GM23338 (cell line): Measurements from ENCODE around the gene IDH2. TPM values are rescaled to one million over a fixed set of nuclear protein-coding genes. Genes with fewer than 3 reads are reported as not detected.

Experiments used
- ATAC-seq: fragments of 200-7000 bp; cut with Tn5 transposase; 3 replicates; pipeline ENCODE4 v1.9.1; 2020
- DNase-seq: peaks from one replicate; pipeline ENCODE4 v3.0.0-alpha.2; 2015; ENCODE audit warnings: low spot score
- H2AFZ ChIP-seq: fragments of 200-600 bp; sonication (generic); 2 replicates; pipeline ENCODE4 v1.8.0; 2016; ENCODE audit warnings: antibody characterized with exemption, mild to moderate bottlenecking, moderate library complexity
- H3F3A ChIP-seq: fragments of 200-600 bp; sonication (generic); replicated peaks from 2 replicates; pipeline ENCODE4 v1.8.0; 2017; ENCODE audit warnings: antibody characterized with exemption, mixed run types, low read depth
- H3K27ac ChIP-seq: fragments of 200-600 bp; sonication (generic); 2 replicates; pipeline ENCODE4 v1.6.1; 2016; ENCODE audit warnings: low read depth
- H3K27me3 ChIP-seq: fragments of 200-600 bp; sonication (generic); 2 replicates; pipeline ENCODE4 v1.8.0; 2016; ENCODE audit warnings: mild to moderate bottlenecking, mixed run types, moderate library complexity; ENCODE audit not compliant: insufficient read depth
- H3K36me3 ChIP-seq: fragments of 200-600 bp; sonication (generic); 2 replicates; pipeline ENCODE4 v1.8.0; 2016; ENCODE audit warnings: mild to moderate bottlenecking; ENCODE audit not compliant: insufficient read depth
- H3K4me1 ChIP-seq: fragments of 200-600 bp; sonication (generic); 2 replicates; pipeline ENCODE4 v1.8.0; 2016; ENCODE audit warnings: mild to moderate bottlenecking, moderate library complexity; ENCODE audit not compliant: insufficient read depth
- H3K4me2 ChIP-seq: fragments of 200-600 bp; sonication (generic); 2 replicates; pipeline ENCODE4 v1.7.1; 2017; ENCODE audit warnings: mixed run types
- H3K4me3 ChIP-seq: fragments of 200-600 bp; sonication (generic); 2 replicates; pipeline ENCODE4 v1.6.1; 2016; ENCODE audit warnings: mixed run types
- H3K79me2 ChIP-seq: fragments of 200-600 bp; sonication (generic); replicated peaks from 2 replicates; pipeline ENCODE4 v1.8.0; 2017; ENCODE audit warnings: mild to moderate bottlenecking; ENCODE audit not compliant: insufficient read depth
- H3K9me2 ChIP-seq: fragments of 200-600 bp; sonication (generic); 2 replicates; pipeline ENCODE4 v1.8.0; 2017; ENCODE audit not compliant: insufficient read depth
- H4K20me1 ChIP-seq: fragments of 200-600 bp; sonication (generic); replicated peaks from 2 replicates; pipeline ENCODE4 v1.8.0; 2017; ENCODE audit warnings: mild to moderate bottlenecking; ENCODE audit not compliant: insufficient read depth
- H3K27ac Mint-ChIP-seq: 2 replicates; pipeline ENCODE4 v1.8.0; 2020; ENCODE audit warnings: inconsistent platforms, mild to moderate bottlenecking, moderate library complexity, mixed read lengths
- H3K27me3 Mint-ChIP-seq: 3 replicates; pipeline ENCODE4 v1.8.0; 2022; ENCODE audit warnings: low read depth, mild to moderate bottlenecking, moderate library complexity, mixed read lengths, inconsistent platforms; ENCODE audit not compliant: insufficient read depth, poor library complexity
- H3K36me3 Mint-ChIP-seq: 3 replicates; pipeline ENCODE4 v1.8.0; 2021; ENCODE audit warnings: low read depth, mild to moderate bottlenecking, inconsistent platforms, moderate library complexity, mixed read lengths
- H3K4me1 Mint-ChIP-seq: 3 replicates; pipeline ENCODE4 v1.8.0; 2020; ENCODE audit warnings: mild to moderate bottlenecking, inconsistent platforms, mixed read lengths
- H3K4me3 Mint-ChIP-seq: 3 replicates; pipeline ENCODE4 v1.8.0; 2021; ENCODE audit warnings: moderate library complexity, mild to moderate bottlenecking, inconsistent platforms, mixed read lengths
- H3K9me3 Mint-ChIP-seq: 3 replicates; pipeline ENCODE4 v1.8.0; 2020; ENCODE audit warnings: moderate library complexity, mild to moderate bottlenecking, inconsistent platforms, mixed read lengths
- CREB1 ChIP-seq: fragments of 250-450 bp; sonication (Bioruptor Pico); IDR thresholded peaks from 2 replicates; pipeline ENCODE4 v1.5.0; 2020; ENCODE audit warnings: low read depth, mild to moderate bottlenecking, moderate library complexity
- EZH2 ChIP-seq: fragments of 200-600 bp; sonication (generic); IDR thresholded peaks from one replicate; pipeline ENCODE4 v1.8.0; 2017; ENCODE audit warnings: antibody characterized with exemption, mild to moderate bottlenecking, low read depth; ENCODE audit not compliant: unreplicated experiment
- EZH2phosphoT487 ChIP-seq: fragments of 200-600 bp; sonication (generic); IDR thresholded peaks from one replicate; pipeline ENCODE4 v1.8.1; 2018; ENCODE audit warnings: antibody characterized with exemption; ENCODE audit not compliant: unreplicated experiment
- JUNB ChIP-seq: IDR thresholded peaks from one replicate; pipeline ENCODE4 v1.6.1; 2016; ENCODE audit warnings: antibody characterized with exemption; ENCODE audit not compliant: unreplicated experiment
- NANOG ChIP-seq: IDR thresholded peaks from 2 replicates; pipeline ENCODE4 v1.6.1; 2016; ENCODE audit warnings: antibody characterized with exemption, borderline replicate concordance
- POLR2AphosphoS5 ChIP-seq: IDR thresholded peaks from 2 replicates; pipeline ENCODE4 v1.6.1; 2016; ENCODE audit warnings: antibody characterized with exemption, low read depth
- STAT1 ChIP-seq: IDR thresholded peaks from one replicate; pipeline ENCODE4 v1.6.1; 2016; ENCODE audit warnings: antibody characterized with exemption; ENCODE audit not compliant: unreplicated experiment
- ZNF114 ChIP-seq: fragments of 250-450 bp; sonication (Bioruptor Pico); IDR thresholded peaks from 2 replicates; pipeline ENCODE4 v1.5.0; 2020; ENCODE audit warnings: mild to moderate bottlenecking, moderate library complexity
- ZNF331 ChIP-seq: fragments of 250-450 bp; sonication (Bioruptor Pico); IDR thresholded peaks from 2 replicates; pipeline ENCODE4 v1.5.0; 2020; ENCODE audit warnings: low read depth, mild to moderate bottlenecking, moderate library complexity
- polyA plus RNA-seq: library from polyadenylated mRNA; unstranded; fragments of >200 nt; fragmentation: Nextera tagmentation; extraction: Ambion mirVana; gene quantifications from 2 replicates; pipeline ENCODE4 v1.2.1, GENCODE V29; 2016
- total RNA-seq: library from RNA; depleted of rRNA; stranded (reverse); fragments of >200 nt; shearing (Covaris generic); gene quantifications from 2 replicates; pipeline ENCODE4 v1.2.3, GENCODE V29; 2014
- TF ChIP-seq, protein P1 (sequence below): IDR thresholded peaks from one replicate; pipeline ENCODE4 v1.6.1; 2018; ENCODE audit warnings: antibody characterized with exemption; ENCODE audit not compliant: unreplicated experiment
- TF ChIP-seq, protein P2 (sequence below): fragments of 250-450 bp; sonication (Bioruptor Pico); IDR thresholded peaks from 2 replicates; pipeline ENCODE4 v1.5.0; 2020; ENCODE audit warnings: mild to moderate bottlenecking, moderate library complexity
- TF ChIP-seq, protein P3 (sequence below), 2 experiments: fragments of 200-600 bp in 1 of 2; sonication (generic) in 1 of 2; conservative IDR thresholded peaks; 2 replicates each; pipeline versions ENCODE4 v1.5.1 to v1.6.1; 2016 to 2017; ENCODE audit warnings: antibody characterized with exemption in 2 of 2, low read depth in 2 of 2, mild to moderate bottlenecking in 2 of 2, moderate library complexity in 1 of 2
- TF ChIP-seq, protein P4 (sequence below): IDR thresholded peaks from 2 replicates; pipeline ENCODE4 v1.6.1; 2016; ENCODE audit warnings: antibody characterized with exemption

Gene IDH2
- total and polyA plus RNA-seq, 2 experiments from 2014 or later, result 54.9 to 64.0 TPM

DNA sequence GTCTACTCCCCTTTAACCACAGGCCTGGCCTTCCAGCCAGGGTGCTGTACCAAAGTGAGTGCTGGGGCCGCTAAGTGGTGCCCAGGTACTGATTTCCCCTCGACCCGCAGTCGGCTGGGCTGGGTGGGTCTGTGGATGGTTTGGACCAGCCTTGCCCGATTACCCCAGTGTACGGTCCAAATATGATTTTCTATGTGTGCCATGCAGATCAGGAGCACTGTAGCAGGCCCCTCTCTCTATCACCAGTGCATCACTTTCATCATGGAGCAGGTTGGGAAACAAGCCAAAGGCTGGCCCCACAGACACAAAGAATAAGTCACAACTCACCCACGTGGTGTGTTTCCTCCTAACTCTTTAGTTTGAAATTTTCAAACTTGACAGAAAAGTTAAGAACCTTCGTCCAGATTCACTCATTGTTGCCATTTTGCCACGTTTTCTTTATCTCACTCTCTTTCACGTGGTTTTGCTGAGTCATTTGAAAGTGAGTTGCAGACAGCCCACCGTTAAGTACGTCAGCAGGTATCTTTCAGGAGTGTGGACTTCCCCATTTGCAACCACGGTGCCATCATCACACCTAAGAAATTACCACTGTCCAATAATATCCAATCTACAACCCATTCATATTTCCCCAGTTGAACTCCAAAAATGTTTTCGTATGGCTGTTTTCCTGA, 64.2 kb downstream of the IDH2 start:
- H3K4me1 Mint-ChIP-seq, result peaks cover 67% of the 10 kb centered on the region
- no peak for DNase-seq
- H3K27ac ChIP-seq, result no peak overlapping the region

More for the DNA sequence above, 64.2 kb downstream of the IDH2 start:
- ATAC-seq, result no peak
- H3K4me1 ChIP-seq, result peaks cover 11% of the 10 kb centered on the region; the same call in 1 of the 2 replicates
- H3K4me3 Mint-ChIP-seq, result no peak overlapping the region
- 0 out of 2 replicates have a peak, but pooled peaks cover 4% of the 10 kb centered on the region for H3F3A ChIP-seq
- no peaks in the 10 kb centered on the region for H3K9me2 ChIP-seq
- TF ChIP-seq NANOG, result no peak
- TF ChIP-seq JUNB, result no peak
- no peak for TF ChIP-seq EZH2
- TF ChIP-seq ZNF331 (CRISPR knock-in tag), result no peak
- no peak for TF ChIP-seq EZH2phosphoT487
- TF ChIP-seq ZNF114 (CRISPR knock-in tag), result no peak
- no peak for TF ChIP-seq STAT1
- TF ChIP-seq, protein P1, sequence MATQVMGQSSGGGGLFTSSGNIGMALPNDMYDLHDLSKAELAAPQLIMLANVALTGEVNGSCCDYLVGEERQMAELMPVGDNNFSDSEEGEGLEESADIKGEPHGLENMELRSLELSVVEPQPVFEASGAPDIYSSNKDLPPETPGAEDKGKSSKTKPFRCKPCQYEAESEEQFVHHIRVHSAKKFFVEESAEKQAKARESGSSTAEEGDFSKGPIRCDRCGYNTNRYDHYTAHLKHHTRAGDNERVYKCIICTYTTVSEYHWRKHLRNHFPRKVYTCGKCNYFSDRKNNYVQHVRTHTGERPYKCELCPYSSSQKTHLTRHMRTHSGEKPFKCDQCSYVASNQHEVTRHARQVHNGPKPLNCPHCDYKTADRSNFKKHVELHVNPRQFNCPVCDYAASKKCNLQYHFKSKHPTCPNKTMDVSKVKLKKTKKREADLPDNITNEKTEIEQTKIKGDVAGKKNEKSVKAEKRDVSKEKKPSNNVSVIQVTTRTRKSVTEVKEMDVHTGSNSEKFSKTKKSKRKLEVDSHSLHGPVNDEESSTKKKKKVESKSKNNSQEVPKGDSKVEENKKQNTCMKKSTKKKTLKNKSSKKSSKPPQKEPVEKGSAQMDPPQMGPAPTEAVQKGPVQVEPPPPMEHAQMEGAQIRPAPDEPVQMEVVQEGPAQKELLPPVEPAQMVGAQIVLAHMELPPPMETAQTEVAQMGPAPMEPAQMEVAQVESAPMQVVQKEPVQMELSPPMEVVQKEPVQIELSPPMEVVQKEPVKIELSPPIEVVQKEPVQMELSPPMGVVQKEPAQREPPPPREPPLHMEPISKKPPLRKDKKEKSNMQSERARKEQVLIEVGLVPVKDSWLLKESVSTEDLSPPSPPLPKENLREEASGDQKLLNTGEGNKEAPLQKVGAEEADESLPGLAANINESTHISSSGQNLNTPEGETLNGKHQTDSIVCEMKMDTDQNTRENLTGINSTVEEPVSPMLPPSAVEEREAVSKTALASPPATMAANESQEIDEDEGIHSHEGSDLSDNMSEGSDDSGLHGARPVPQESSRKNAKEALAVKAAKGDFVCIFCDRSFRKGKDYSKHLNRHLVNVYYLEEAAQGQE, result no peak
- TF ChIP-seq, protein P2, sequence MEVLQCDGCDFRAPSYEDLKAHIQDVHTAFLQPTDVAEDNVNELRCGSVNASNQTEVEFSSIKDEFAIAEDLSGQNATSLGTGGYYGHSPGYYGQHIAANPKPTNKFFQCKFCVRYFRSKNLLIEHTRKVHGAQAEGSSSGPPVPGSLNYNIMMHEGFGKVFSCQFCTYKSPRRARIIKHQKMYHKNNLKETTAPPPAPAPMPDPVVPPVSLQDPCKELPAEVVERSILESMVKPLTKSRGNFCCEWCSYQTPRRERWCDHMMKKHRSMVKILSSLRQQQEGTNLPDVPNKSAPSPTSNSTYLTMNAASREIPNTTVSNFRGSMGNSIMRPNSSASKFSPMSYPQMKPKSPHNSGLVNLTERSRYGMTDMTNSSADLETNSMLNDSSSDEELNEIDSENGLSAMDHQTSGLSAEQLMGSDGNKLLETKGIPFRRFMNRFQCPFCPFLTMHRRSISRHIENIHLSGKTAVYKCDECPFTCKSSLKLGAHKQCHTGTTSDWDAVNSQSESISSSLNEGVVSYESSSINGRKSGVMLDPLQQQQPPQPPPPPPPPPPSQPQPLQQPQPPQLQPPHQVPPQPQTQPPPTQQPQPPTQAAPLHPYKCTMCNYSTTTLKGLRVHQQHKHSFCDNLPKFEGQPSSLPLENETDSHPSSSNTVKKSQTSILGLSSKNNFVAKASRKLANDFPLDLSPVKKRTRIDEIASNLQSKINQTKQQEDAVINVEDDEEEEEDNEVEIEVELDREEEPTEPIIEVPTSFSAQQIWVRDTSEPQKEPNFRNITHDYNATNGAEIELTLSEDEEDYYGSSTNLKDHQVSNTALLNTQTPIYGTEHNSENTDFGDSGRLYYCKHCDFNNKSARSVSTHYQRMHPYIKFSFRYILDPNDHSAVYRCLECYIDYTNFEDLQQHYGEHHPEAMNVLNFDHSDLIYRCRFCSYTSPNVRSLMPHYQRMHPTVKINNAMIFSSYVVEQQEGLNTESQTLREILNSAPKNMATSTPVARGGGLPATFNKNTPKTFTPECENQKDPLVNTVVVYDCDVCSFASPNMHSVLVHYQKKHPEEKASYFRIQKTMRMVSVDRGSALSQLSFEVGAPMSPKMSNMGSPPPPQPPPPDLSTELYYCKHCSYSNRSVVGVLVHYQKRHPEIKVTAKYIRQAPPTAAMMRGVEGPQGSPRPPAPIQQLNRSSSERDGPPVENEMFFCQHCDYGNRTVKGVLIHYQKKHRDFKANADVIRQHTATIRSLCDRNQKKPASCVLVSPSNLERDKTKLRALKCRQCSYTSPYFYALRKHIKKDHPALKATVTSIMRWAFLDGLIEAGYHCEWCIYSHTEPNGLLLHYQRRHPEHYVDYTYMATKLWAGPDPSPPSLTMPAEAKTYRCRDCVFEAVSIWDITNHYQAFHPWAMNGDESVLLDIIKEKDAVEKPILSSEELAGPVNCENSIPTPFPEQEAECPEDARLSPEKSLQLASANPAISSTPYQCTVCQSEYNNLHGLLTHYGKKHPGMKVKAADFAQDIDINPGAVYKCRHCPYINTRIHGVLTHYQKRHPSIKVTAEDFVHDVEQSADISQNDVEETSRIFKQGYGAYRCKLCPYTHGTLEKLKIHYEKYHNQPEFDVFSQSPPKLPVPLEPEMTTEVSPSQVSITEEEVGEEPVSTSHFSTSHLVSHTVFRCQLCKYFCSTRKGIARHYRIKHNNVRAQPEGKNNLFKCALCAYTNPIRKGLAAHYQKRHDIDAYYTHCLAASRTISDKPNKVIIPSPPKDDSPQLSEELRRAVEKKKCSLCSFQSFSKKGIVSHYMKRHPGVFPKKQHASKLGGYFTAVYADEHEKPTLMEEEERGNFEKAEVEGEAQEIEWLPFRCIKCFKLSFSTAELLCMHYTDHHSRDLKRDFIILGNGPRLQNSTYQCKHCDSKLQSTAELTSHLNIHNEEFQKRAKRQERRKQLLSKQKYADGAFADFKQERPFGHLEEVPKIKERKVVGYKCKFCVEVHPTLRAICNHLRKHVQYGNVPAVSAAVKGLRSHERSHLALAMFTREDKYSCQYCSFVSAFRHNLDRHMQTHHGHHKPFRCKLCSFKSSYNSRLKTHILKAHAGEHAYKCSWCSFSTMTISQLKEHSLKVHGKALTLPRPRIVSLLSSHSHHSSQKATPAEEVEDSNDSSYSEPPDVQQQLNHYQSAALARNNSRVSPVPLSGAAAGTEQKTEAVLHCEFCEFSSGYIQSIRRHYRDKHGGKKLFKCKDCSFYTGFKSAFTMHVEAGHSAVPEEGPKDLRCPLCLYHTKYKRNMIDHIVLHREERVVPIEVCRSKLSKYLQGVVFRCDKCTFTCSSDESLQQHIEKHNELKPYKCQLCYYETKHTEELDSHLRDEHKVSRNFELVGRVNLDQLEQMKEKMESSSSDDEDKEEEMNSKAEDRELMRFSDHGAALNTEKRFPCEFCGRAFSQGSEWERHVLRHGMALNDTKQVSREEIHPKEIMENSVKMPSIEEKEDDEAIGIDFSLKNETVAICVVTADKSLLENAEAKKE, result no peak
- TF ChIP-seq, protein P3, sequence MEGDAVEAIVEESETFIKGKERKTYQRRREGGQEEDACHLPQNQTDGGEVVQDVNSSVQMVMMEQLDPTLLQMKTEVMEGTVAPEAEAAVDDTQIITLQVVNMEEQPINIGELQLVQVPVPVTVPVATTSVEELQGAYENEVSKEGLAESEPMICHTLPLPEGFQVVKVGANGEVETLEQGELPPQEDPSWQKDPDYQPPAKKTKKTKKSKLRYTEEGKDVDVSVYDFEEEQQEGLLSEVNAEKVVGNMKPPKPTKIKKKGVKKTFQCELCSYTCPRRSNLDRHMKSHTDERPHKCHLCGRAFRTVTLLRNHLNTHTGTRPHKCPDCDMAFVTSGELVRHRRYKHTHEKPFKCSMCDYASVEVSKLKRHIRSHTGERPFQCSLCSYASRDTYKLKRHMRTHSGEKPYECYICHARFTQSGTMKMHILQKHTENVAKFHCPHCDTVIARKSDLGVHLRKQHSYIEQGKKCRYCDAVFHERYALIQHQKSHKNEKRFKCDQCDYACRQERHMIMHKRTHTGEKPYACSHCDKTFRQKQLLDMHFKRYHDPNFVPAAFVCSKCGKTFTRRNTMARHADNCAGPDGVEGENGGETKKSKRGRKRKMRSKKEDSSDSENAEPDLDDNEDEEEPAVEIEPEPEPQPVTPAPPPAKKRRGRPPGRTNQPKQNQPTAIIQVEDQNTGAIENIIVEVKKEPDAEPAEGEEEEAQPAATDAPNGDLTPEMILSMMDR (conservative IDR thresholded peaks at IDR 0.05; ENCODE audit: low read depth in 2 of 2), result no peak
- TF ChIP-seq POLR2AphosphoS5, result no peak
- TF ChIP-seq, protein P4, sequence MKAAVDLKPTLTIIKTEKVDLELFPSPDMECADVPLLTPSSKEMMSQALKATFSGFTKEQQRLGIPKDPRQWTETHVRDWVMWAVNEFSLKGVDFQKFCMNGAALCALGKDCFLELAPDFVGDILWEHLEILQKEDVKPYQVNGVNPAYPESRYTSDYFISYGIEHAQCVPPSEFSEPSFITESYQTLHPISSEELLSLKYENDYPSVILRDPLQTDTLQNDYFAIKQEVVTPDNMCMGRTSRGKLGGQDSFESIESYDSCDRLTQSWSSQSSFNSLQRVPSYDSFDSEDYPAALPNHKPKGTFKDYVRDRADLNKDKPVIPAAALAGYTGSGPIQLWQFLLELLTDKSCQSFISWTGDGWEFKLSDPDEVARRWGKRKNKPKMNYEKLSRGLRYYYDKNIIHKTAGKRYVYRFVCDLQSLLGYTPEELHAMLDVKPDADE, result no peak
- no peak for TF ChIP-seq CREB1
- no peaks in the 10 kb centered on the region for H3K36me3 ChIP-seq
- H3K27ac Mint-ChIP-seq, result peak overlapping the region; percentile 27
- no peak overlapping the region for H3K4me3 ChIP-seq
- no peak overlapping the region for H2AFZ ChIP-seq
- H4K20me1 ChIP-seq, result no peaks in the 10 kb centered on the region
- H3K27me3 Mint-ChIP-seq, result peaks cover 13% of the 10 kb centered on the region
- H3K79me2 ChIP-seq, result peaks cover 6% of the 10 kb centered on the region; the same call in 1 of the 2 replicates
- H3K27me3 ChIP-seq, result no peaks in the 10 kb centered on the region
- no peaks in the 10 kb centered on the region for H3K9me3 Mint-ChIP-seq
- H3K4me2 ChIP-seq, result no peak overlapping the region
- no peaks in the 10 kb centered on the region for H3K36me3 Mint-ChIP-seq
